CD1c-positive myeloid dendritic cell (primary cell): ENCODE measurements around the gene ASTN2.

Experiments
- DNase-seq: peaks from one replicate; pipeline ENCODE4 v3.0.0-alpha.2; 2016; ENCODE audit errors: extremely low spot score

The ASTN2 gene

GRCh38 chr9:116958881-116959280 is 456.0 kb downstream of the ASTN2 start:
- DNase-seq = no peak

DNA sequence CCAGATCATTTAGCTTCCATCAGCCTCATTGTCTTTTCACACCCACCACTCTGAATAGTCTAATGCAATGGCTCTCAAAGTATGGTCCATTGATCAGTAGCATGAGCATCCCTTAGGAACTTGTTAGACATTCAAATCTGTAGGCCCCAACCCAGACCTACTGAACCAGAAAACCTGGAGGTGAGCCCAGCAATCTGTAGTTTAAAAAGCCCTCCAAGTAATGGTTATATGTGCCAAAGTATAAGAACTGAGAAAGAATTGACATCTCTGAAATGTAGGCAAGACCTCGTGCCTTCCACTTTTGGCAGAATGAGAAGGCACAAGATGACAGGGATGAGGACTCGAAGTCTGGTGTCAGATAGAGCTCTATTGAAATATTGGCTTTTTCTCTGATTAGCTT is 460.1 kb downstream of the ASTN2 start:
- DNase-seq = no peak

DNA sequence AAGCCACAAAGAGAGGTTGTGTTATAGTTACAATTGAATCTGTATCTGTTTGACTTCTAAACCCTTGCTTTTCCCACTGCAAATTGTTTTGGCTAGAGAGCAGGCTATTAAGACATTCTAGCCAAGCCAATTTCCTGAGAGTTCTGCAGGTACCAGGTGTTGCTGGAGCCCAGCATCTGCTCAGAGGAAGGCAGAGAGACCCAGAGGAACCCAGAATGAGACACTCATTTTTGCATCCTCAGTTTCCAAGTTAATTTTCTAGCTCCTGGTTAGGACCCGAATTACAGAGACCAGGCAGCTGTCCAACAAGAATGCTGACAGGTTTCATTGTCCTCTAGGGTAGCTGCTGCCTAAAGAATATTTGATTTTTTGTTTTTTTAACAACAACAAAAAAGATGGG is 461.6 kb downstream of the ASTN2 start:
- no peak for DNase-seq

GRCh38 chr9:116952436-116952810 is 462.4 kb downstream of the ASTN2 start:
- DNase-seq = no peak

- peak; percentile 9 for DNase-seq
Measured at GRCh38 chr9:116951588-116952435, 463.0 kb downstream of the ASTN2 start.

DNA sequence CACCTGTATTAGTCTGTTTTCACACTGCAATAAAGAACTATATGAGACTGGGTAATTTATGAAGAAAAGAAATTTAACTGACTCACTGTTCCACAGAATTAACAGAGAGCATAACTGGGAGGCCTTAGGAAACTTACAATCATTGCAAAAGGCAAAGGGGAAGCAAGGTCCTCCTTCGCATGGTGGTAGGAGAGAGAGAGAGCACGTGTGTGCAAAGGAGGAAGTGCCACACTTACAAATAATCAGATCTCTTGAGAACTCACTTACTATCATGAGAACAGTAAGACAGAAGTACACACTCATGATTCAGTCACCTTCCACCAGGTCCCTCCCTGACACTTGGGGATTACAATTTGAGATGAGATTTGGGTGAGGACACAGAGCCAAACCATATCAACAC is 469.0 kb downstream of the ASTN2 start:
- DNase-seq = peak; percentile 92

DNA sequence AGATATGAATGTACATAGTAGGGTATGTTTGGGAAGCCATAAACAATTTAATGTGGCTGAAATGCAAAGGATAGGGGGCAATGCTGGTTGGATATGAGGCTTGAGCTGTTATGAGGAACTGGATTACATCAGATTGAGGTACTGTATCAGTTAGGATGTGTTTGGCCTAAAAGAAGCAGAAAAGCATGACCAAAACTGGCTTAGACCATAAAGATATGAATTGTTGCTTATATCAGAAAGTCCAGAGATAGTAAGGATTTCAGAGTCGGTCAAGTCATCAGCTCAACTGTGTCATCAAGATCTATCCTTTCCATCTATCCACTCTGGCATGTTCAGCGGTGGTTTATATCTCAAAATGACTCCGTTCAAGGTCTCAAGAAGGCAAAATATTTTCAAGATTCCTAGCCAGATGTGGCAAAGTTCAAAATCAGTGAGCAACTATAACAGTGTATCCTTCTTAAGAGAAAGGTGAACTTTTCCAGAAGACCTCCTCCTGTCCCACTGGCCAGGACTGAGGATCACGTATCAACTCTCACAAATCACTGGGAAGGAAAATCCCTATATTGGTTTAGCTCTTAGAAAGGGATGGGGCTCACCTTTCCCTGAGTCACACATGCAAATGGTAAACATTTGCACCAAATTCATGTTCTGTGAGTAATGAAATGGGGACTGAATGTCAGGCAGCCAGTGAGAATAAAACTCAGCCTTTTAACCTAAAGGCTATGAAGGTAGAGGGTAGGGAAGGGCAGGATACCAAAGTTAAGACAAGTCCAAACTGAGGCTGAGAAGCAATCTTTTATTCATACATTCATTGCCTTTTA is 469.9 kb downstream of the ASTN2 start:
- DNase-seq = peak; percentile 21

GRCh38 chr9:116943970-116944369 is 470.9 kb downstream of the ASTN2 start:
- peak; percentile 79 for DNase-seq

GRCh38 chr9:116942593-116943061 is 472.2 kb downstream of the ASTN2 start:
- DNase-seq = peak; percentile 48

DNA sequence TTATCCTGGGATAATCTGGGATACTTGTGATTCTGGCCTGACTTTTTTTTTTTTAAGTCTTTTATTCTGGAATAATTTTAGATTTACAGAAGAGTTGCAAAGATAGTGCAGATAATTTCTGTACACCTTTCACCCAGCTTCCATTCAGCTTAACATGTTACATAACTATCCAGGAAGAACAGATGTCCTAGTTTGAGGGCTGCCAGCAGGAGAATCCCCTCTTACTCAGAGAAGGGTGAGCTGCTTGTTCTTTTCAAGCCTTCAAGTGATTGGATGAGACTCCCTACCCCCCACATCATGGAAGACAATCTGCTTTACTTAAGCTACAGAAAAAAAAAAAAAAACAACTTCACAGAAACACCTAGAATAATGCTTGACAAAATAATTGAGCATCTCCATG is 473.6 kb downstream of the ASTN2 start:
- DNase-seq = no peak

- no peak for DNase-seq
Measured at GRCh38 chr9:116940614-116941215, 474.1 kb downstream of the ASTN2 start.

DNA sequence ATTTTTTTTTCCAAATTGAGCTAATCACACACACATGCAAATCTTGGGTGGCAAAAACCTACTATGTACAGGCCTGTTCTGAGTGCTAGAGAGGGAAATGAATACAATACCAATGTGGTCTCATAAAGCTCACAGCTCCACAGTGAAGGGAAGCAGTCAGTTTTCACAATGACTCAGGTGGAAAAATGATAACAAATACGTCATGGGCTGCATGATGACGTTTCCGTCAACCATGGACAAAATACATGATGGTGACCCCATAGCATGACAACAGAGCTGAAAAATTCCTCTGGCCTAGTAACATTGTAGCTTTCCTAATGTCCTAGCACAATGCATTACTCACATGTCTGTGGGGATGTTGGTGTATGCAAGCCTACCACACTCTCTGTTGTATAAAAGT is 475.2 kb downstream of the ASTN2 start:
- DNase-seq = peak; percentile 30

DNA sequence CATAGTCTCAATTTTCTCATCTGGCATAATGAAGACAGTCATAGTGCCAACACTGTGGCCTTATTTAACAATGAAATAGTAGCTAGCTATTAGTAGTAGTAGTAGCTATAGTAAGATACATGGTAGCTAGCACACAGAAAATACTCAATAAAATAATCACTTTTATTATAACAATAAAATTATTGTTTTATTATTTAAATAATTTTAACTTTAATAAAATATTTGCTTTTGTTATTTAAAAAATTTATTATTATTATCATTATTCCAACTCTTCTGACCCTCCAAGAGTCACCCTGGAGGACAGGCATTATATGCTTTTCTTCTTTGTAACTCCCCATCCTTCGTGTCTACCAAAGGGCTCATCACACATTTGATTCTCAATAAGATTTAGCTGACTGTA is 475.7 kb downstream of the ASTN2 start:
- DNase-seq = no peak

DNA sequence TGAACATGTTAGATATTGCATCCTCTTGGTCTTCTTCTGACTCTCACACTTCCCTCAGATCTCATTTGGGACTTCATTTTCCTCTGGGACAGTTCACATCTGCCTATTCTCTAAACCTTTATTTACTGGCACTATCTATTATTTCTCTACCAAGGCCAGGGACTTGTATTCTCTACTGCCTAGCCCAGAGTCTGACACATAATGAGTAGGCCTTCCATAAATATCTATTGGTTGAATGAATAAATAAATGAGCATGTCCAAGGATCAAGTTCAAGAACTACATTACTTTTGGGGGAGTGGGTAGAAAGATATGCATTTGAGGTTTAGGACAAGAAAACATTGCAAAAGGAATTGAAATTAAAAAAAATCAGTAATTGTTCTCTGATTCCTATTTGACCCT is 477.5 kb downstream of the ASTN2 start:
- DNase-seq = no peak

DNA sequence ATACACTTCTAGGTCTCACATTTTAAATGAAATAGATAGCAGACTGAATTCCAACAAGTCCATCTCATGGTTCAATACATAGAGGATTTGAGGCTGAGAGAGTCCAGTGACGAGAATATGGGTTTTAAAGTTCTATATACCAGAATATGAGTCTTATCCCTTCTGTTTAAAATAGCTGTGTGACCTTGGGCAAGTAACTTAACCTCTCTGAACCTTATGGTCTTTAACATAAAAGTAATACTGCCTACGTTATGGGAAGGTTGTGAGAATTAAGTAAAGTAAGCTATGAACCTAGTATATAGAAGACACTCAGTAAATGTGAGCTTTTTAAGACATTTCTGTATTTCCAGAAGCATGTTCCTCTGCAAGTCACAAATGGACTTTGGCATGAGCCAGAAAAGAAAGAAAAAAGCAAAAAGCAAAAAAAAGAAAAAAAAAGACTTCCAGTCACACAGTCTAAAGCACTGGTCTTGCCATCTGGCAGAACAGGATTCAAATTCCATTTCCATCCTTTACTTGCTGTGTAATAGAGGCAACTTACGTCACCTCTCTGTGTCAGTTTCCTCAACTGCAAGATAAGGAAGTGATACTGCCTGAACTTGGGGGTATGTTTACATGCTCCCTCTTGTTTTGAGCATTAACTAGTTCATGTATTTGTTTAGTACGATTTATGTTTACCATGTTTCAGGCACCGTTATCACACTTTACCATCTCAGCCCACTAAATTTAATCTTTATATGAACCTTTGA is 479.5 kb downstream of the ASTN2 start:
- DNase-seq = peak; percentile 59

DNA sequence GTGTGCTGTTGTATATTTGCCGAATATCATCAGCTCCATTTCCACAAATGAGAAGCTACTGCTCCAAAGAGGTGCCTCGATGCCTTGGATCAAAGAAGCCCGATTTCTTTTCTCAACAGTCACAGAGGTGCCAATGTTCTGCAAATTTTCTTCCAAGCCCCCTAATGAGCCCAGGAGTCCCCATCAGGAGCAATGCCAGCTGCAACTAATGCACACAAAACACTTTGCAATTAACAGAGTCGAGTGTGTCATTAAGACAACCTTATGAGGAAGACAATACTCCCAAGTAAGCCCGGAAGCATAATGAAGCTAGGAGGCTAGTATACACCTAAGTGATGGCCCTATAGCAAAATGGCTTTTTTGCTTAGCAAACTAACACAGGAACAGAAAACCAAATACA is 480.7 kb downstream of the ASTN2 start:
- no peak for DNase-seq

DNA sequence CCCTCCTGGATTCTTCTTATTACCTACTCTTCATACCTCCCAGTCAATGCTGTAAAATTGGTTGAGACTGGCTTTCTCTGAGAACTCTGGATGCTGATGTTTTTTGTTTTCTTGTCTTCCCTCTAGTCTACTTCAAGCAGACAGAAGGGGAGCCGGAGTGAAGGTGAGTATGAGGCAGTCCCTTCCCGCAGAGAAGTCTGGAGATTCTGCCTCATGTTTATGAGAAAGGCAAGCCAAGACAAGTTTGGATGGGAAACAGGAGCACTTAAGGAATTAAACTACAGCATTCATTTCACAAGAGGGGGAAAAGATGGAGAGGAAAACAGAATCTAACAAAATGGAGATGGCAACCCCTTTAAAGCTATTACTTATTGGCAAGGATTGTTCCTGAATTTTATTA is 481.6 kb downstream of the ASTN2 start:
- DNase-seq = no peak

GRCh38 chr9:116929621-116930020 is 485.2 kb downstream of the ASTN2 start:
- no peak for DNase-seq

- no peak for DNase-seq
Measured at GRCh38 chr9:116928884-116929283, 486.0 kb downstream of the ASTN2 start.

DNA sequence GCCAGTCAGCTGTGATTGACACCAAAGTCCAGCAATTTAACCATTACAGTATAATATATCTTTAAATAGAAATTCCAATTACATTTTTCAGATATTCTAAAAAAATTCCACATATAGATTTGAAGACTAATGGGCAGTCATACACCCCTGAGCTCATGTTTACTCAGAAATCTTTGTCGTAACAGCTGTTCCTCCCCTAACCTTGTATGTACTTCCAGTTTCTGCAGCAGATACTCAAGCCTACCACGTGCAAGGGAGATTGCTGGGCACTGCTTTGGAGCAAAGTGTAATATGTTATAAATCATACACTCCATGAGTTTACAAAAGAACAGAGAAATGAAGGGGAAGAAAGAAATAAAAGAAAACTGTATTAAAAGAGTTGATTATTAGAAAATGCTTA is 486.6 kb downstream of the ASTN2 start:
- peak; percentile 37 for DNase-seq

DNA sequence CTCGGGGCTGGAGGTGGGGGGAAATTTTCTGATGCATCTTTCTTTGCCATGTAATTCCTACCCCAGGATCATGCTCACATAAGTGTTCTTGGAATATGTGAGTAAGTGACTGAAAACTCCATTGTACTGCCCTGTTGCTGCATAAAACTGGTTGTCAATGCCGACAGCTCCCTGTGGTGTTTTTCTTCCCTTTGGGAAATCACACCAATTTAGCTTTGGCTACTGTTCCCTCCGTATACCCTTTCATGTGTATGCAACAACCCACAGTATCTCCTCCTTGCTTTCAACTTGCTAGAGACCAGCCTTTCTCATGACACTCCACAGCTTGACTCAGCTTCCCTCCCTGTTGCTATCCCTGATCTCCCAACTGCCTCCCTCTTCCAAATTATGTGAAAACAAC is 487.1 kb downstream of the ASTN2 start:
- DNase-seq = no peak

DNA sequence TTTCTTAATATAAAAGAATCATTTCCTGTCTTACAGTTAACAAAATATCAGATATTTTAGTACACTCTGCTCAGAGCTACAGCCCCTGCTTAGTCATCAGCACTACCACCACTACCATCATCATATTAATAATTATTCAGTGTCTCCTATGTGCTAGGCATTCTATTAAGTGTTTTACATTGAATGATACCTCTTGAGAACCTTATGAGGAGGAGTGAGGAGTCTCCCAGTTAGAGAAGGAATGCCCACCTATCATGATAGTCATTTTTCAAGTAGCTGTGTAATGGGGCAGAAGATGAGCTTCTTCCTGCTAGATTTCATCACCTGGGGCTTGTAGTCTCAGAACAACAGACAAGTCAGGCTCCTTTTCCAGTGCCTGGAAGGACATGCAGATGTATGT is 489.7 kb downstream of the ASTN2 start:
- no peak for DNase-seq
